Measurements from ENCODE around the gene MYBPC2.

- TF ChIP-seq CTCF (IDR thresholded peaks at IDR 0.05) (no peak), EZH2phosphoT487 (IDR thresholded peaks at IDR 0.05) (no peak)
These were observed 13.1 kb upstream of the MYBPC2 start for GRCh38 chr19:50419580-50420035.

All from neural progenitor cell (in vitro differentiated cells).